NCI-H524 (cell line): ENCODE measurements around the gene DDIT3.

Experiments used
- DNase-seq, 2 experiments: peaks; one replicate each; lab custom pipeline; 2025; lab: John Stamatoyannopoulos, UW

The DDIT3 gene

GRCh38 chr12:57547288-57548012 is 27.1 kb upstream of the DDIT3 start:
- no peak for DNase-seq

GRCh38 chr12:57546438-57547287 is 26.3 kb upstream of the DDIT3 start, which contains the start of gene DCTN2:
Gene DCTN2, minus strand, starts transcription at chr12:57547192. Its CDS starts 129 bp downstream, at chr12:57547063.
- DNase-seq = peak; percentile 96 to 97

- no peak for DNase-seq
Measured at GRCh38 chr12:57545809-57546437, 25.6 kb upstream of the DDIT3 start.

- no peak for DNase-seq
Measured at GRCh38 chr12:57543581-57543980, 23.3 kb upstream of the DDIT3 start.

- no peak for DNase-seq
Measured at GRCh38 chr12:57541717-57542116, 21.4 kb upstream of the DDIT3 start.

- no peak for DNase-seq
Measured at GRCh38 chr12:57541001-57541400, 20.7 kb upstream of the DDIT3 start.

GRCh38 chr12:57539134-57539768 is 18.9 kb upstream of the DDIT3 start:
- no peak for DNase-seq

- no peak for DNase-seq
Measured at GRCh38 chr12:57536597-57536942, 16.3 kb upstream of the DDIT3 start.

- DNase-seq = no peak
Measured at GRCh38 chr12:57535764-57536596, 15.7 kb upstream of the DDIT3 start.

GRCh38 chr12:57534991-57535543 is 14.8 kb upstream of the DDIT3 start:
- no peak for DNase-seq

- peak in 1 of 2 experiments; percentile 14 for DNase-seq
Measured at GRCh38 chr12:57534250-57534649, 13.9 kb upstream of the DDIT3 start.

- DNase-seq = peak in 1 of 2 experiments; percentile 33
Measured at GRCh38 chr12:57533108-57533507, 12.8 kb upstream of the DDIT3 start.

GRCh38 chr12:57531836-57532235 is 11.5 kb upstream of the DDIT3 start:
- no peak for DNase-seq

GRCh38 chr12:57530396-57531142 is 10.3 kb upstream of the DDIT3 start:
- DNase-seq = no peak

GRCh38 chr12:57529831-57530230 is 9.5 kb upstream of the DDIT3 start:
- peak in 1 of 2 experiments; percentile 28 for DNase-seq

- no peak for DNase-seq
Measured at GRCh38 chr12:57528831-57529555, 8.7 kb upstream of the DDIT3 start.

GRCh38 chr12:57528176-57528575 is 7.9 kb upstream of the DDIT3 start:
- no peak for DNase-seq

- DNase-seq = no peak
Measured at GRCh38 chr12:57527184-57527583, 6.9 kb upstream of the DDIT3 start.

- no peak for DNase-seq
Measured at GRCh38 chr12:57526477-57527126, 6.3 kb upstream of the DDIT3 start.
